CMK (cell line): ENCODE results near the gene PRICKLE2.

ENCODE experiments used
- DNase-seq: peaks from one replicate; pipeline ENCODE4 v3.0.0-alpha.2; 2010; ENCODE audit warnings: low read depth

PRICKLE2 gene

GRCh38 chr3:64224826-64225610 lies at the start of gene PRICKLE2:
PRICKLE2 (minus strand) TSS chr3:64225466; CDS start chr3:64198927, 26,539 bp downstream.
- DNase-seq, result no peak

- DNase-seq, result no peak
These were observed 47.6 kb upstream of the PRICKLE2 start for GRCh38 chr3:64272842-64273241.

GRCh38 chr3:64272271-64272670 lies 47.0 kb upstream of the PRICKLE2 start:
- DNase-seq, result no peak

GRCh38 chr3:64271631-64272030 lies 46.4 kb upstream of the PRICKLE2 start:
- no peak for DNase-seq

- no peak for DNase-seq
These were observed 45.6 kb upstream of the PRICKLE2 start for GRCh38 chr3:64270866-64271260.

GRCh38 chr3:64270142-64270865 lies 45.0 kb upstream of the PRICKLE2 start:
- DNase-seq, result no peak

- DNase-seq, result no peak
These were observed 43.7 kb upstream of the PRICKLE2 start for GRCh38 chr3:64268926-64269325.

GRCh38 chr3:64267721-64268604 lies 42.7 kb upstream of the PRICKLE2 start:
- no peak for DNase-seq

GRCh38 chr3:64266983-64267382 lies 41.7 kb upstream of the PRICKLE2 start:
- DNase-seq, result no peak

GRCh38 chr3:64266065-64266931 lies 41.0 kb upstream of the PRICKLE2 start:
- DNase-seq, result no peak

- DNase-seq, result no peak
These were observed 40.4 kb upstream of the PRICKLE2 start for GRCh38 chr3:64265646-64266045.

- no peak for DNase-seq
These were observed 39.3 kb upstream of the PRICKLE2 start for GRCh38 chr3:64264501-64265109.

- DNase-seq, result no peak
These were observed 37.4 kb upstream of the PRICKLE2 start for GRCh38 chr3:64262574-64263114.

GRCh38 chr3:64260431-64260830 lies 35.2 kb upstream of the PRICKLE2 start:
- DNase-seq, result no peak

- no peak for DNase-seq
These were observed 34.4 kb upstream of the PRICKLE2 start for GRCh38 chr3:64259636-64260035.

GRCh38 chr3:64257100-64257755 lies 32.0 kb upstream of the PRICKLE2 start:
- no peak for DNase-seq

- DNase-seq, result no peak
These were observed 30.6 kb upstream of the PRICKLE2 start for GRCh38 chr3:64255741-64256340.

GRCh38 chr3:64254443-64254842 lies 29.2 kb upstream of the PRICKLE2 start:
- DNase-seq, result no peak

- DNase-seq, result no peak
These were observed 28.4 kb upstream of the PRICKLE2 start for GRCh38 chr3:64253689-64254088.

GRCh38 chr3:64251019-64251418 lies 25.8 kb upstream of the PRICKLE2 start:
- DNase-seq, result no peak
